Stimulated activated naive CD4-positive, alpha-beta T cell (primary cell): ENCODE data around the gene AGPAT4.
A peak's percentile ranks its signal among the peaks of the same experiment; 100 is the strongest.
"Not testable (repeated sequence)": the region's sequence is repeated elsewhere in the genome, so short reads cannot be mapped to it uniquely, and the experiment has no call there.

ENCODE experiments used
- DNase-seq, 6 experiments: peaks; one replicate each; lab custom pipeline; 2025; lab: John Stamatoyannopoulos, UW

Gene AGPAT4

DNA sequence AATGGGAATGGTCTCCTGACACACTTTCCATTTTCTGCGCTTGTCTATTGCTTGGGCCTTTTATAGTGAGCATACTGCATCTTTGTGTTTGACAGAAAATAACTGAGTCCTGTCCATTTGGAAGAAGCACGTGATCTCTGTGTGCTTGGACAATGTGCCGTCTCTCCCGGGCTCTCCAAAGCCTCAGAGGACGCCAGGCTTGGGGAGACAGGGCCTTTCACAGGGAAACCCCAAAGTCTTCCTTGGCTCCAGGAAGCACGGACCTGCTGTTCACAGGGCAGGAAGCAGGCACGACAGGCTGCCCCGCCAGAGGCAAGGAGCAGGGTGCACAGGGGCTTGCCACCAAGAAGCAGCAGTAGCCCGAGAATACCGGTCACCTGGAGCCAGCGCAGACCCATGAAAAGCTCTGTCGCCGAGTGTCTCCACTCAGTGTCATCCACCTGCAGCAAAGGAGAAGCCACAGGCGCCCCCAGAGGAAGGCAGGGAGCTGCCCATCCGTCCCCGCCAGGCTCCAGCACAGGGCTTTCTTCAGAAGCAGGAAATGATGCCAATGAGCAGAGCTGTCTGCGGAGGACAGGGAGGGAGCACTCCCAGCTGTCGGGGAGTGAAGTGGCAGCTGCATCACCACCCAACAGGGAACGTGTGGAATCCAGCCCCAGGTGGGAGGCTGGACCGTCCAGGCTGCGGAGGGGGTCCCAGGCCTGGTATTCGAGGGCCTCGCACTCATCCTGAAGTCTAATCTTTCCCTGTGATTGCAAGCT, 135.1 kb downstream of the AGPAT4 start:
- no peak for DNase-seq

DNA sequence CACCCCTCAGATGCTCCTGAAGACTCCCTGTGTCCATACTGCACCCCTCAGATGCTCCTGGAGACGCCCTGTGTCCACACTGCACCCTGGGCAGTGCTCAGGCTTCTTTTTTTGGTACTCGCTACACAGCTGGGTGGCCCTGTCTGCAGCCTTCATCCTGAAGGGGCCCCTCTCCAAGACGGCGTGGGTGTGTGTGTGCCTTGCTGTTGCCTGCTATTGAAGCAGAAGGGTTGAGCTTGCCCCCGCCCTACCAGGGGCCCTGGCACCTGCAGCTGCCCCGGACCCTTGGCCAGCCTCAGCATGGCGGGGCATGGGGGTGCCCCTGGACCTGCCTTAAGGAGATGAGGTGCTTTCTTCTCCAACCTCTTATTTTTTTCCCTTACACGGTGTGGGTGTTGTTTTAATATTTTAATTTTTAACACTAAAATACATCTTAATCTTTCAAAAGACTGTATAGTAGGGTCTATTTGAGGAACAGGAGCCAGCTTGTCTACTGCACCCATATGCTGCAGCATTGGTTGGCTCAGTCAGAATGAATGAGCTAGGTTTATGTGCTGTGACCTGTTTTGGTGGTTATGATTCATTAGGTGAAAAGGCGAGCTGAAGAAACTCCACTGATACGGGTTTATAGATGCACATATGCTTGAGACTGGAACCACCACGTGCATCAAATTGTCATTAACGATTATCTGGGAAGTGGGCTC, 135.9 kb downstream of the AGPAT4 start:
- DNase-seq, result no peak

DNA sequence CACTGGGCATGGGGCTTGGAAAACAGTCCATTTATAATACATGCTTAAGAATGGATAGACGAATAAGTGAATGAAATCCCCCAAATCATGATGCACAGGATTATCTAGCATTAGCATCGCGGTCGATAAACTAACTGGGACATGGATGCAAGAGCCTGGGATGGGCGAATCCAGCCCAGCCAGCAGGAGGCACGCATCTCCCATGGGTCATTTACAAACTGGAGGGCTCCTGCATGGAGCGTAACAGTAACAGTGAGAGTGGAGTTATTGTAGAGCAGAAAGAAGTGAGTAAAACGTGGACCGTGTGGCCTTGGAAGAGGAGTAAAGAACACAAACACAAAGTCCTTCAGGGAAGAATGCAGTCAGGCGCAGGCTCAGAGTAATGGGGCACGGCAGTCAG, 136.5 kb downstream of the AGPAT4 start:
- DNase-seq, result no peak

DNA sequence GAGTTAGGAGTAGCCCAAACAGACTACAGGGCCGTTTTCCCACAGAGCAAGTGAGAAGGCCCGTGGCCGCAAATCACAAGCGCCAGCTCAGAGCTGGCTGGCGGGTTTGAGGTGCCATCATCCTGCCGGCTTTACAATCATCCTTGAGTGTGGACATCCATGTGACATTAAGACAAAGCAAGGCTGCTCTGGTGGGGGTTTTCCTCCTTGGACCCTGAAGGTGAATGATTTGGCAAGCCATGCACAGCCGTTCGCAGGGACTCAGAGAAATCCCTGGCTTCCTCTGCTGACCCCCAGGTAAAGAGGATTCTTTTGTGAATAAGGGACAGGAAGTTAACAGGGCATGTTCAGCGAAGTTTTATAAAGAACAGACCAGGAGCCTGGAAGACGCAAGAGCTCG, 137.2 kb downstream of the AGPAT4 start:
- DNase-seq, result no peak

DNA sequence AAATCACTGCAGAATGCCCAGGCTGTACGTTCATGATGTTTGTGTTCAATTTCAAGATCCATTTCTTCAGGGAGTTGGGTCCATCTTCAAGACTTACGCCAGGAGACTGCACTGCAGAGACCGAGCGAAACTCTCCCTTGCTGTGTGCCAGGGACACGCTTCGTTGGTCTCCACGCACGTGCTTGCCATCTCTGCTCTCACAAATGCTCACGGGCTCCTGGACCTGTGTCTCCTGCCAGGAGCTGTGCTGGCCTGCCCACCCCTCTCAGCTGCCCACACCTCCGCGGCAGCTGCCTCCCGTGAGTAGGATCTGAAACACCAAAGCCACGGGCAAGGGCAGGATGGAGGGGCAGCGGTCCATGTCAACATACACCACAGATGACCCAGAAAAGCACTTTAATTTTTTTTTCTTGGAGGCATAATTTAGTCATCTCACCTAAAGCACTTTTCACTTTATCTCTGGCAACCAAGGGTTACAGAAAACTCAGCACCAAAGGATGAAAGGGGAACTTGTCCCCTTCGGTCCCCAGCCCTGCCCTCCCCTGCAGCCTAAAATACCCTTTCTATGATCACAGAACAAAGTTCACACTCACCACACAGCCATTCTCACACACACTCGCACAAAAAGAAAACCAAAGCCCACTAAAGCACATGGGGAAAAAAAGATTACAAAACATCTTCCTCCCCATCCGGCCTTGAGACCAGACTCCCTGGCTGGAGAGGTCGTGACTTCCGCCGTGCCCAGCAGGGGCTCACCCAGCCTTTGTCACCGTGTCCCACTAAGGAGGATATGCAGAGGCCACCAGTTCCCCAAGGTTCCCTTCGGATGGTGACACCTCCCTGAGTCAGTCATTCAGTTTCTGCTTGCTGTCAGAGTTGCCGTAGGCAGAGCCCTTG, 137.9 kb downstream of the AGPAT4 start:
- no peak for DNase-seq

DNA sequence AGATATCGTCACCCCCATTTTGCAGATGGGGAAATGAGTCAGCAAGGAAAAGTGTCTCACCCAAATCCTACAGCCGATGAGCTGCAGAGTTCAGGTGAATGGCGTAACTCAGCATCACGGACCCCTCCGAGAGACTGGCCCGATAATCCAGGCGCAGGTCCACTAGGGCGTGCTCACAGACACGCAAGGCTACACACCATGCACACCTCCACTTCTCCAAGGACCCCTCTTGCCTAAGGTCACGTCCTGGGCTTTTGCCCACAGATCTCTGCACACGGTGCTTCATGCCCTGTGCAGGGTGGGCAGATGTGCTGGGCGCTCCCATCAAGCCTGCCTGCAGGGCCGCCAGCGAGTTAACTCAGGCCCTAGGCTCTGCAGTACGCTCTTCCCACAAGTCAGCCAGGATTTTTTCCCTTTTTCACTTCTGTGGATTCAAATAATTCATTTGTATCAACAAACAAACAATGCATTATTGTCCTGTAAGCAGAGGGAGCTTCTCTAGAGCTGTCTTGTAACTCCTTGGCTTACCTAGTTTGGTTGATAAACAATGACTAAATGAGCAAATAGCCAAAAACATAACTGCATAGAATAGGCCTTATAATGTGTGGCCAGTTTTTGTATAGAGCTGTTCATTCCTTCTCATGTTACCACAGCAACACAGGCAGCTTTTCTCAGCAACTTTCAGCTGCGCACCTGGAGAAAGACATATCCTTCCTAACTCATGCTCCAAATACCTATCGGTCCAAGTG, 139.1 kb downstream of the AGPAT4 start:
- no peak for DNase-seq

DNA sequence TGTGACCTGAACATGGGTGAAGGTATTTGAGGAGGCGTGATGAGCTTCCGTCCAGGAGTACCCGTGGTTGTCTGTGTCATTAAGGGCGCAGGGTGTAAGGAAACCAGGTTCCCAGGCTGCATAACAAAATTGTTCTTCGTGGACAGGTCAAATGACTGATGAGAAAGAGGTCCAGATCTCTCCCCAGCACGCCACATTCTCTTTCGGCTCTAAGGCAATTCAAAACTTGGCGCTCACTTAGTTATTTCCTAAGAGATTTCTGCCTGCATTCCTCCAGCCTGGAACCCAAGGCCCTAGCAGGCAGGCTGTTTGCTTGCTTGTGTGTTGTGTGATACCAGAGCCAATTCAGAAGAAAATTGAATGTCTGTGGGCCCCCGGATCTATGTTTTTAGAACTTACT, 139.9 kb downstream of the AGPAT4 start:
- DNase-seq, result no peak

DNA sequence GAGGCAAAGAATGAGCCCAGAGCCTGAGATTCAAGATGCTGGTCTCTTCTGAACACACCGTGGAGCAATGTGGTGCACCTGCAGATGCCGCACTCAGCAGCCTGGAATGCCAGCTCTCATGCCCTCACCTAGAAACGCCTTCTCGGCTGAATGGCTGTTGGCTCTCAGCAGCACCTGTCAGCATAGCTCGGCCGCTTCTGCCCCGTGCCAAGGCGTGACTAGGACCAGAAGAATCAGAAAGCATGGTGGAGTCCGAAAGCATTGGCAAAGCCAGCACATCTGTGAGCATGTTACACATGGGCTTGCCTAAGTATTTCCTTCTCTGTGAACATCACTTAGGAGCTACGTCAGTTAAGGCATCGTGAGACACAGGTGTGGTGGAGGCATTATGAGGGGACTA, 141.5 kb downstream of the AGPAT4 start:
- no peak for DNase-seq

DNA sequence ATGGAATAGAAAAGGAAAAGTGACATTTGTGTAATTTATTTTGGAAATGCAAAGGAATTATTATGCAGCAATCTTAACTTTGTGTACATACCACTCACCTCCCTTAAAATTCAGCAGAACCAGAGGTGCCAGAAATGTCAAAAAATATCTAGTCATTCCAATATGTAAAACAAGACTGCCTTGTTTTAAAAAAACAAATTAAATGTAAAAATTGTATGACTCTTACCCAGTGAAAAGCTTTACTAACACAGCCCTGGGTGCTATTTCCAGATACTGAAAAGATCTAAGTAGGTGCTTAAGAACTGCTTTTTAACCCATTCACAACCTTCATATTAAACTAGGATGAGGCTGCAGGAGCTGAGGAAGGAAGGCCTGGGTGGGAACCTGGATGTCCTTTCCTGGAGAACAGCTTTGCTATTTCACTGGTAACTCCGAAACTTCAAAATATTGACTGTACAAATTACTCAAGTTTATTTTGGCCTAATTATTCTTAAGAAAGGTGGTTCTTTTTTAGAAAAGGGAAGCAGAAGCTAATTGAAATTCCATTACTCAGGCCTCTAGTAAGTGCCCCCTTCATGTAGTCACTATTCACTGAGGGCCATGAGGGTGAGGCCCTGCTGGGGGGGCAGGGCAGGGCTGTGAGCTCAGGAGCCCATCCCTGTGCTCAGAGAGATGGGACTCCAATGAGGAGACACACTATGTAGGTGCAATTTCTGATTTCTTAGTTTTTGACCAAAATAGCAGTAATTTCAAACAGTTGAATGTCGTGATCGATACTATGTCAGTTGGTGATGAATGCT, 142.7 kb downstream of the AGPAT4 start:
- no peak for DNase-seq

DNA sequence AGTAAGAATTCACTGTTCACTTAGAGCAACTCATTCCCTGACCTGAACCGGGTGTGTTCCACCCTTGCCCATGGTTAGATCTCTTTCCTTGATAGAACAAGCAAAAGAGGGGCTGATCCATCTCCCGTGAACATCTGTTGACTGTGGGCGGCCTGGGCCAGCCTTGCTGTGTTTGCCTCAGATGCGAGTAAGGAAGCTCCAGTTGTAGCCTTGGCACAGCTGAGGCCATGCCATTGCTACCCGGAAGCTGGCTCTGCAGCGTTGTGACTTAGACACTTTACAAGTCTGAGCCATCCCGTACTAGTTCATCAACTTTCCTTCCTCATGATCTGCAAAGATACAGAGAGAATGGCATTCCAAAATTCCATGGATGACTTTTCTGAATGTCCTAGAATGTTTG, 143.3 kb downstream of the AGPAT4 start:
- no peak for DNase-seq

DNA sequence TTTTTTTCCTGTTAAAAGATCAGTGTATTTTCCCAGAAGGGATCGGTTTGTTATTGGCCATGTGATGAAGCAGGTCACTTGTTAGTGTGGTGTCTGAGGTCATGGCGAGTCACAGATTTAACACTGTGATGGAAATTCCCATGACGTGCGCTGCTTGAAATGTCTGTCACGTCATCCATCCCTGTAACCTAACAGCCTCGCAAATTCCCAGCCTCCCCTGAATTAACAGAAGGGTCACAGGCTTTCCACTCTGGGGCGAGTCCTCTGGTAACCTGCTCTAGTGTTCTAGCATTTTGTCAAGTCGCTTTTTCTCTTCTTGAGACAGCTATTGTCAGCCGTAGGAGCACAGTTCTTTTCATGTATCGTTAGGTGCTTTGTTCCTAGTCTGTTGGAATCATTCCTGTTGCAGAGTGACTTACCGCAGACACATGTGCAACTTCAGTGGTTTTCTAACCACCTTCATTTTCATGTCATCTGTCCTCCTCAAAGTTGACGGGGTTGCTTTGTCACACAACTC, 145.1 kb downstream of the AGPAT4 start:
- no peak for DNase-seq

DNA sequence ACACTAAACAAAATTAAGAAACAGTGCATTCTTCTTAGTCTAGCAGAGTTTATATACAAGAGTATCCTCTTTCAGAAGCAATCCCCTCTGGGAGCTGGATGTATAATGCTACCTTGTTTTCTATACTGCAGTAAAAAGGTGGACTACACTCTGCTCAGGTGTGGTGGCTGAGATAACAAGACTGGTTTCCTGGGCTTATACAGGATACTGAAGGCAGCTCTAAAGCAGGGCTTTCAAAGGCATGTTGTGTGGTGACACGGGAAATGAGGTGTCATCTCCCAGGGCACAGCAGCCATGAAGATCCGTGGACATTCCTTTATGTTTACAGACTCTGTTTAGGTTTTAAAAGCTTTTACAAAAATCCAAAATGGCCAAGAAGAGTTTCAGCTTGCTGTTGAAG, 145.6 kb downstream of the AGPAT4 start:
- DNase-seq, result peak in 1 of 6 experiments; percentile 18

DNA sequence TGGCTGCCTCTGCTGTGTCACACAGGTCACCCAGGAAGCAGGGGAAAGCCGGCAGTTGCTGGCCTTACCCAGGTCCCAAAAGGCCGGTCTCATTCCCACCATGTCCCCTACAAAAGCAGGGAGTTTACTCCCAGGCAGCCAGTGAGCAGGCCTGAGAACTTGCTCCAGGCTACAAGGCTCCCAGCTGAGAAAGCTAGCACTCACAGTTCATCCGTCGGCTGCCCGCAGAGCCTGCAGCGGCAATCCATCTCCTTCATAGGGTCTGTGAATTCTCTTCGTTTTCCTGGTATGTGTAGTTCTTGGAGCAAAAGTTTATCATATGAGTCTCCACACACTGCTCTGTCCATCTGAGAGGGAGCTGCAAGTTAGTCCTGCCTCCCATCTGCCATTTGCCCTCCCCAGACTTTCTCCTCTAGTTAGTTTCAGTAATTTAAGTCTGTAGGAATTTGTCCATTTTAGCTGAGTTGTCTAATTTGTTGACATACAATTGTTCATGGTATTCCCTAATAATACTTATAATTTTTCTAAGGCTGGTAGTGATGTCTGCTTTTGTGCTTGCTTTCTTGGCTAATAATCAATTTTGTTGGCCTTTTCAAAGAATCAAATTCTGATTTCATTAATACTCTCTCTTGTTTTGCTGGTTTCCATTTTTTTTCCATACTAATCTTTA, 146.7 kb downstream of the AGPAT4 start:
- no peak for DNase-seq

DNA sequence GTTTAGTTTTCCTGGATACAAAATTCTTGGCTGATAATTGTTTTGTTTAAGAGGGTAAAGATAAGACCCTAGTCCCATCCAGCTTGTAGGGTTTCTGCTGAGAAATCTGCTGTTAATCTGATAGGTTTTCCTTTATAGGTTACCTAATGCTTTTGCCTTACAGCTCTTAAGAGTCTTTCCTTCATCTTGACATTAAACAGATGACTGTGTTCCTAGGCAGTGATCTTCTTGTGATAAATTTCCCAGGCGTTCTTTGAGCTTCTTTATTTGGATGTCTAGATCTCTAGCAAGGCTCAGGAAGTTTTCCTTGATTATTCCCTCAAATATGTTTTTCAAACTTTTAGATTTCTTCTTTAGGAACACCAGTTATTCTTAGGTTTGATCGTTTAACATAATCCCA, 148.3 kb downstream of the AGPAT4 start:
- DNase-seq, result no peak

DNA sequence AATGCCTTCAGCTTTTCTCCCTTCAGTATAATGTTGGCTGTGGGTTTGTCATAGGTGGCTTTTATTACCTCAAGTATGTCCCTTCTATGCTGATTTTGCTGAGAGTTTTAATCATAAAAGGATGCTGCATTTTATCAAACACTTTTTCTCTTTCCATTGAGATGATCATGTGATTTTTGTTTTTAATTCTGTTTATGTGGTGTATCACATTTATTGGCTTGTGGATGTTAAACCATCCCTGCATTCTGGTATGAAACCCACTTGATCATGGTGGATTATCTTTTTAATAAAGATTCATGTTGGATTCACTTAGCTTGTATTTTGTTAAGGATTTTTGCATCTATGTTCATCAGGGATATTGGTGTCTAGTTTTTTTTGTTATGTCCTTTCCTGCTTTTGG, 150.5 kb downstream of the AGPAT4 start:
- DNase-seq, result not testable (repeated sequence)

DNA sequence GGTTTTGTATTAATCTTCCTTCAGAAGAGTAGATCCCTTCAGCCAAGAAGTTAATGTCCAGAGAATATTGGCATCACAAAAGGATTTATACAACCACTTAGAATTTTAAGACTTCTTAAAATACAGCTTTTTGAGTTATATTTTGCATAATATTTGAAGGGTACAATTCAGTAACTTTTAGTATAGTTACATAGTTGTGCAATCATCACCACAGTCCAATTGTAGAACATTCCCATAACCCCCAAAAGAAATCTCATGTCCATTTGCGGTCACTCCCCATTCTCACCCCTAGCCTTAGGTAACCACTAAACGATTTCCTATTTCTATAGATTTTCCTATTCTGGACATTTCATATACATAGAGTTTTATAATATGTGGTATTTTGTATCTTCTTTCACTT, 155.9 kb downstream of the AGPAT4 start:
- no peak for DNase-seq

DNA sequence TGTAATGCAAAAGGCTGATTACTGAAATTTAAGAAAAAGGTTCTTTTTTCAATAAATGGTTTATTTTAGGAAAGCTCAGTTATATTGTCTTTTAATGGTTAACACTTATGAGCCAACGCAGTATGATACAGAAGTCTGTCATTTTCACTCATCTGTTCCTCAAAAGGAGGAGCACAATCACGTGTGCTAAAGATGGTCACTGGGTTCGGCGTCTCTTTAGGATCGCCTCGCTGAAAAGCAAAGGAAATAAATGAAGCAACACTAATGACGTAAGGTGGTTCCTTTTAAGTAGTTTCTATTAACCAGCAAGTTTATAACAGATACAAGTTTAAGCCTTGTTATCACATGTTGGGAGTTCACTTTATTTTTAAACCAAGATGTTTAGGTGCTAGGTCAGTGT, 156.6 kb downstream of the AGPAT4 start:
- DNase-seq, result no peak

DNA sequence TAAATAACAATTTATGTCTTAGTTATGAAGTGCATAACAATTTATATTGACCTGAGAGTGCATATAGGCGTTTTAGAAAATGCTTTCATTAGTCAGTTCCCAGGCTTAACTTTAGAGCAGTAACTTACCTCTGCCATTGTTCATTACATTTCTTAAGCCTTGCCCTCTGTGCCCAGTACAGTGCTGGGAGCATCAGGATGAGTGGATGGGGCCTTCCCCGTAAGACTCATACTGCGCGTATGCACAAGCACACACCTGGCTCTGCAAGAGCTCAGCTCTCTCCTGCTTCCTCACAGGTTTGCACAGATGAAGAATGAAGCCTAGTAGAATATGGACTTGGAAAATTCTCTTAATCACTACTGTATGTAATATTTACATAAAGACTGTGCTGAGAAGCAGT, 157.3 kb downstream of the AGPAT4 start:
- no peak for DNase-seq

DNA sequence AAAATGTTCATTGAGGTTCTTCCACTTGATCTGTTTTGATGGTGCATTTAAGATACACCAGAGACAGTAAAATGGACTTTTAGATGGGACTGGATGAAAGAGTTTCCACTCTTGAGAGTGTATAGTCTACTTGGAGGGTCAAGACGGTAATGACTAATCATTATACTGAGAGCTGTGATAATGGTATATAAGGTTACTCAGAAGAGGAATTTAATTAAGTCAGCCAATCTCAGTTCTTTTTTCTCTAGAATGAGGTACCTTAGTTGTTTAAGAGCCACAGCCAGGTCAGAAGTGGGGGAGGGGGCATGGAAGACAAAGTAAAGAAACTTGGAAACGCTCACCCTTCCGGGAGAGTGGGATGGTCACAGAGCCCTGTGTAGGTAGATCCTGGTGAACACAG, 158.4 kb downstream of the AGPAT4 start:
- DNase-seq, result no peak

DNA sequence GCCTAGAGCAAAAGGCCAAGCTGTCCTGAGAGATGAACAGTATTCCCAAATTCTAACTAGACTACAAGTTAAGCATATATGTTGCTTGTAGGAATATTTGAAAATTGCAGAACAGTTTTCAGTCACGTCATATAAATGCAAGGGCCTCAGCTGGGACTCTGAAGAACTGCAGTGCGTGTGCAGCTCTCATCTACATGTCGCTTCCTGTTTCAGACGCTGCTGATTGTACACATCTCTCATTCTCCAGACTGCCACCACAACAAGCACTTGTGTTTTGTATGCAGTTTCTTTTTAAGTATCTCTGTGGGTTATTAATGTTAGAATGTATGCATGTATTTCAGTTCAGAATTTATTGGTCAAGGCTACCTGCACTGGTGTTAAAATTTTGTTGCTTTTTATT, 162.6 kb downstream of the AGPAT4 start:
- peak in 3 of 6 experiments; percentile 9 to 39 (median 31) for DNase-seq
